NCI-H1048 (cell line): ENCODE measurements around the gene DPY19L1.
"Not testable (repeated sequence)": the region's sequence is repeated elsewhere in the genome, so short reads cannot be mapped to it uniquely, and the experiment has no call there.

Experiments
- DNase-seq: peaks from one replicate; lab custom pipeline; 2025; lab: John Stamatoyannopoulos, UW

The DPY19L1 gene

DNA sequence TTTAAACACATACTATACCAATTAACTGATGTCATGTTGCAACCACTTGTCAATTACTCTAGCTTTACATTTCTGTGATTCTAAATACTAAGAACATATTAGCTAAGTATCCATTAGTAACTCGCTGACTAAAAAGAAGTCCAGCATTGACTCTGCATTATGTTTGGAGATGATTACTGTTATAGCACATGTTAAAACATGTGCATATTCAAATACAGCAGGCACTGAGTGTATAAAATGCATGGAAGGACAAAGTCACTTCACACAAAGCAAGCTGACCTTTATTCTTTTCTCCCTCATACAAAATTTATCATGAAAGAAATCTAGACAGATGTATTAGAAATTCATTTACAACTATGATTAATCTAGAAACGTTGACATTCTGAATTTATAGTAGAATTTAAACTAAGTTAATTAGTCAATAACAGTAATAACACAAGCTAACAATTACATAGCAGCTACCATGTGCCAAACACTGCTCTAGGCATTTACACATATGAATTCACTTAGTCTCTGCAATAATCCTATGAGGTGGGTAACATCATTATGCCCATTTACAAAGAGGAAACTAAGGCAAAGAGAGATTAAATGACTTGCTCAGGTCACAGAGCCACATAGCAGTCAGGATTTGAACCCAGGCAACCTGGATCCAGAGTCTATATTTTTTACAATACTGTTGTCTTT lies 48.7 kb downstream of the DPY19L1 start:
- not testable (repeated sequence) for DNase-seq

DNA sequence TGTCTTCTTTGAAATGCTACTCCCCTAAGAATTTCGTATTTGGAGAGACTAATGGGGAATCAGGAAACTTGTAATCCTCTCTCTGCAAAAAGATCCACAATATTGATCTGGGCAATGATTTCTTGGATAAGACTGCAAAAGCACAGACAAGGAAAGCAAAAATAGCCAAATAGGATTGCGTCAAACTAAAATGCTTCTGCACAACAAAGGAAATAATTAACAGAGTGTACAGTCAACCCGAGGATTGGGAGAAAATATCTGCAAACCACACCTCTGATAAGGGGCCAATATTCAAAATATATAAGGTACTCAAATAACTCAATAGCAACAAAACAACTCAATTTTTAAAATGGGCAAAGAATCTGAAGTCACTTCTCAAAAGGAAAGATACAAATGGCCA lies 52.1 kb downstream of the DPY19L1 start:
- not testable (repeated sequence) for DNase-seq

DNA sequence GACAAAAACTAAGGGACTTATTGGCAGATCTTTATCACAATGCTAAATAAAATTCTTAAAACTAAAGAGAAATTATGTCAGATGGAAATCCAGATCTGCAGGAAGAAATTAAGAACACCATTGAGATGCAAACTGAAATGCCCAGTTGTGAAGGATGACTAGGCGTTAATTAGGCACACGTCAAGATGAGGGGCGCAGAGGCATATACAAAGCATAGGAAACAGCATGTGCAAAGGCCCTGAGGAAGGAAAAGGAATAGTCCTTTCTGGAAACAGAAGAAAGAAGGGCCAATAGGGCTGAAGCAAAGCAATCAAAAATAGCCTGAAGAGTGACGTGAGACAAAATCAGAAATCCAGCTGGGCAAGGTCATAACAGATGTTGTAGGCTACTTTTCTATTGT lies 53.1 kb downstream of the DPY19L1 start:
- not testable (repeated sequence) for DNase-seq

DNA sequence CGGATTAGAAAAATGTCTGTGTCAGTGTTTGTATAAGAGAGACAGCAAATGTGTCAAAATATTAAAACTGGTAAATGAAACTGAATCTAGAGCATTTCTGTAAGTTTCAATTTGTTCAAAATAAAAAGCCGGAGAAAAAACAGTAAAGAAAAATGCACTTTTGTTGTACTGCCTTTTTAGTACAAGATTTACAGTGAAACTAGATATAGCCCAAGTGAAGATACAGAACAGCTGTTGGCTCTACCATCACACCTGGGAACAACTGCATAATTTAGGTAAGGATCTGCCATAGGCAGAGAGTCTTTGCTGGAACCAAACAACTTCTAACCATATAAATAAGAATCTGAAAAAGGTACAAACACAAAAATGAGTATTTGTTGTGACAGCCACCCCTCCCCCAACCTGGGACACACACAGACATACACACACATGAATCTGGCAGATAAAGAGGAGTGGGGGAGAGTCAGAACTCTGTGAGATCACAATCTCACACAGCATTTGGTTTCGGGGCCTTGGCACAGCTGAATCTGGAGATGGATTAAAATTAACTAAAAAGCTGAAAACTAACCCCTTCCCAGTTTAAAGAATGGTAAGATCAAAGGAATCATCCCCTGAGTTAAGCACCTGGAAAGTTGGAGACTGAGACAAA lies 54.8 kb downstream of the DPY19L1 start:
- DNase-seq, result no peak

DNA sequence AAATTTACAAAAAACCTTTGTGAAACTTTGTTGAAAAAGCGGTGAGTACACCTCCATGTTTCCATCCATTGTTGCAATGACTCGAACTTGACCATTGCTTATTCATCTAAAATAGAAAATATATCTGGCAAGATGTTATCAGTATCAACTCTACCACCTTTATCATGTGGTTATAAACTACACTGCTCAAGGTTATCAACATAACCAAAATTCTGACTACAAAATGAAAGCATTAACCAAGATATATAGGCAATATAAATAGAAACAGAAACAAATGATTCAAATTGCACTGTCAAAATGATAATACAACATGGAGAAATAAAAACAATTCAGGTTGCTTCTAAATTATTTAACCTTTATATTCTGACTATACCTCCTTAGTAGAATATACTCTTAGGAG lies 58.2 kb downstream of the DPY19L1 start:
- not testable (repeated sequence) for DNase-seq

DNA sequence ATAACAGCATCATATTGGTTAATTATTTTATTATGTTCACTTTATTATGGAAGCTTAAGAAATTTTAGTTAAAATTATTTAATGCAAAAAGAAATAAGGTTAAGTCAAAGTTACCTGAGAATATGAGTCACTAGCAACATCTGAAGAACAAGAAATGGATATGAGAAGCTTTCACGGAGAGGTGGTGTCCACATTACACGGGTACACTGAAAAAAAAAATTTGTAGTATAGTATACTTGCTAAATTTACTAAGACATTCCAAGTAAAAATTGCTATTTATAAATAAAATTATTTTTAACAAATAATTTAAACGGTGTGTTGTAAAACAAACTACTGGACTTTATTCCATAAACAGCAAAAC lies 63.9 kb downstream of the DPY19L1 start:
- DNase-seq, result no peak

DNA sequence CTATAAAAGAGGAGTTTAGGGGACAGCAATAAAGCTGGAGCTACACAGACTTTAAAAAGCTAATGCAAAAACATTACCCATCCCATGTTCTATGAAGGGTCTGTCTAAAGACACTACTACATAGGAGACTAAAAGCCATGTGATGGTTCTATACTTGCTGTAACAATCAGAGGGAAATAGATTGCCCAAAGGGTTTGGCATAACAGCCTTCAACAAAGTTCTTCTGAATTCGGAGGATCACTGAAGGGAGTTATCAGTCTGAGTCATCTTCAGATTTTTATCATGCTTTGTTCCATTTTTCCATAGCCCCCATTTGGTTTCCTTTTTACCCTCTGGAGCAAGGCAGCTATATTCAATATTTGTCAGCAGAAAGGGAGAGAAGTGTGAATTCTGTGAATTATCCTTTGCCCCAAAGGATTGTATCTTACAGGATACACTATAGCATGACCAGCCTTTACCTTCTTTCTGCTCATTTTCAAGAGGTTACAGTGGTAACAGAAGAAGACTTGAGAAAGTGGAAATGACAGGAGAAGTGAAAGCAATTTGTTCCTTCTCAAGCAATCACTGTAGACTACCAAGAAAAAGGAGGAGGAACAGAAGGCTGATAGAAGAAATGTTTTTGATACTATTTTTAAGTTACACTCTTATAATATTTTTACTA lies 64.4 kb downstream of the DPY19L1 start:
- not testable (repeated sequence) for DNase-seq

DNA sequence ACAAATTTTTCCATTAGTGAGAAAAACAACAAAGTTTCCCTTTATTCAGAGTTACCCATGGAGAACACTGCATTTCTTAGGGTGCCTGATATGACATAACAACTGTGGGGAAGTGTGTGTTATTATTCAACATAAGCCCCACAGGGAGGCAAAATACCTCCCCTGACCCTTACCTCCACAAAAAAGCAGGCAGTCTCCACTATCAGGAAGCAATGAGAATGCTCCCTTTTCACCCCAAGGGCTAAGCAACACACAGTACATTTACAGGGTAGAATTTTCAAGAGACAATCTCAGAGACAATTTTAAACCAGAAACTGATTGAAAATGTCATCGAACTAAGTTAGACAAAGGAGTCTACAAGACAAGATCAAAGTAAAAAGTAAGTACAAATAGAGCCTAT lies 69.5 kb downstream of the DPY19L1 start:
- DNase-seq, result not testable (repeated sequence)

DNA sequence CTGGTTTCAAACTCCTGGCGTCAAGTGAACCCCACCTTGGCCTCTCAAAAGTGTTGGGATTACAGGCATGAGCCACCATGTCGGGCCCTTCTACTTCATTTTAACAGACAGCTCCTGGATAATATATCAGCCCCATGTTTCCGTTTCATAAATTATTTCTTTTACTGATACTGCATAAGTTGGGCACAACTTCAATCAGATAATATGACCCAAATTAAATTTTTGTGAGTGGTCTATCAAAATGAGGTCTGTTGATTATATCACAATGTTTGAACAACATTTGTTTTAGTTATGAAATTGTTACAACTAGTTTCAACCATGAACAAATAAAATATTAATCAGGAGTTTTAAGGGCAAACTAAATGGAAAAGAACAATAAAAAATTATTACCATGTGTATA lies 70.8 kb downstream of the DPY19L1 start:
- DNase-seq, result not testable (repeated sequence)

DNA sequence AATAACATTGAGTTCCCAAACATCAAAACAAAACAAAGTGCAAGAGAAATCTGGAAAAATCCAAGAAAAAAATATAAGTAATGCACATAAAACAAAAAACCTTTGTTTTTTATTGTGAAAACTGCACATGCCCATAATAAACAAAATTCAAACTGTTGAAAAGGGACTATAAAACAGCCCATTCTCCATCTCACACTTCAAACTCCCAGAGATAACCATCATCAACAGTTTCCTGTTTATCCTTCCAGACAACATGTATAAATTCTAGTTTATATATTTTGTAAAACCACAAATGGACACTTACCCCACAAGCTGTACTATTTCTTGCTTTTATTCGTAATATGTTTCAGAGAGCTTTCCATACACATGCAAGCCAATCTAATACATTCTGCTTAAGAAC lies 79.3 kb downstream of the DPY19L1 start:
- no peak for DNase-seq

DNA sequence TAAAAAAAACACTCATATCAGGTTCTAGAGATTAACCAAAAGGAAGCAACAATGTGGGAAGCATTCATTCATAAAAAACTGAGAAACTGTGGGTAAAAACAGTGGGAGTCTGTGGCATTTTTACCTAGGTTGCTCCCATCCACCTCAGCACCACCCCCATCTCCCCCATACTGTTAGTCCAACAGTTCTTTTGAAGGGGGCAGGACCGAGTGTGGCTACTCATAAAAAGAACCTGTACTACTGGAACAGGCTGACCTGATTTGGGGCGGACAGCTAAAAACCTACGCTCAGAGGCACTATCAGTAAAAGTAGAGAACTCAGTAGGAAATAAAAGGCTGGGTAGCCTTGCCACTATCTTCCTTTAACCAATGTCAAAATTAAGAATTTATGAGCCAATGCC lies 84.5 kb downstream of the DPY19L1 start:
- no peak for DNase-seq

DNA sequence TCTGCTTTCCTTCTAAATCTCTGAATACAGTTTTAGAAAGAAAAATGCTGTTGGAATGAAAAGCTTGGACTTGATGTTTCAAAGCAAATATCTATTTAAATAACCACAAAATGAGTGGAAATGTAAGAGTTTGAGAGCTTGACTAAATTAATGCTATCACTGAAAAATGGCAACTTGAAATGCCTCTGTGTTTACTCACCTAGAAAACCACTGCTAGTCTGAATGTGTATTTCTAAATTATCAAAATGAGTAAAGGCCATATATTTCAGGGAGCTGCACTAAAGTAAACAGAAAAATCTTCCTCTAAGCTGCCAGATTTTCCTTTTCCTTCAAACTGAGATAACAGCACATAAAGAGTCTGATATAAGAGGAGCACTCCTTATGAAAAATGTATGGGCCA lies 87.9 kb downstream of the DPY19L1 start:
- DNase-seq, result no peak

DNA sequence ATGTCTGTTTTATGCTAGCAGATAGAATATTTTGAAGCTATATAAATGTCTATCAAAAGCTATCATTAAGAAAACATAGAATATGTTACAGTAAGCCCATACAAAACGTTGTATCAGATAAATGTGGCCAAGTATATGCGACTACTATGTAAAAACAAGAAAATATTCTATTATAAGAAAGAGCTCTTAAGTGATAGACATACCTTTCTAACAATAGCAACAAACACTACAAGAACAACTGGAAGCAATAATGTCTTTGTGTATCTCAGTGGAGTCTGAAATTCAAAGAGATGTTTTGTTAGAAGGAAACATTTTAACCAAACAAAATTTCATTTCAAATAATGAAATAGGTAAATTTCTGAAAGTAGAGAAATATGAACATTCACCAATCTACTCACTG lies 89.9 kb downstream of the DPY19L1 start:
- DNase-seq, result not testable (repeated sequence)

DNA sequence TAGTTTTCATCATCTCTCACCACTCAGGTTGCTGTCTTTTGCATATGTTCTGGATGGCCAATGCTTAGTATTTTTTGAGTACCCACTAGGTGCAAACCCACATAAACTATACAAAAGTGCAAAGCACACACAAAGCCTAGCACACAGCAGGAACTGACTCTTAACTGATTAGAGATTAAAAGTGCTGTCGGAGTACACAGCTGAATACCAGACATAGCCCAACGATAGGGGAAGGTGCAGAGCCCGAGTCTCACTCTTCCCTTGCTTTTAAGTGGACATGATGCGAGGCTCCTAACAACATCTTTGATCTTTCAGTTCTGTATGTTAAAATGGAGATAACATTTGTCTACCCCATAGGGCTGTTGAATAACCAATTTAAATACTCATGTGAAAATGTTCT lies 90.8 kb downstream of the DPY19L1 start:
- no peak for DNase-seq

DNA sequence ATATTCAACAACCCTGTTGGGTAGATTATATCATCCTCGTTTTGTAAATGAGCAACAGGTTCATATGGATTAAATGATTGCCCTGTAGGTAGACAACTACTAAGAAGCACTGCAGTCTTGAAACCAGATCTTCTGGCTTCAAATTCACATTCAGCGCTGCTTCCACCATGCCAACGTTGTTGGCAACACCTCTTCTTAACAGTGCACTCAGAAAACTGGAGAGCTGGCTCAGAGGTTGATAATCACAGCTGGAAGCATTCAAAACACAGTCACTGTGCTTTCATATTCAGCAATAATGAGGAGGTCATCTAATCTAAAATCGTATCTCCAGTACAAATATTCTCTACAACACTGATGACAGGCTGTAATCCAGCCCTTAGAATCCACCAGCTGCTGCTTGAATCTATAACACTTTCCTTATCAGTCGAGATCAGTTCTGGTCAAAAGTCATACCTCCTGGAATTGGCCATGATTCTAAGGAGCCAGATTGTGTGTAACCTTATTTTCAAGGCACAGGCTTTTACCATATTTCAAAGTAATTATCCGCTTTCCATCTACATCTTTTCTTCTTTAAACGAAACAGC lies 91.3 kb downstream of the DPY19L1 start:
- DNase-seq, result not testable (repeated sequence)

DNA sequence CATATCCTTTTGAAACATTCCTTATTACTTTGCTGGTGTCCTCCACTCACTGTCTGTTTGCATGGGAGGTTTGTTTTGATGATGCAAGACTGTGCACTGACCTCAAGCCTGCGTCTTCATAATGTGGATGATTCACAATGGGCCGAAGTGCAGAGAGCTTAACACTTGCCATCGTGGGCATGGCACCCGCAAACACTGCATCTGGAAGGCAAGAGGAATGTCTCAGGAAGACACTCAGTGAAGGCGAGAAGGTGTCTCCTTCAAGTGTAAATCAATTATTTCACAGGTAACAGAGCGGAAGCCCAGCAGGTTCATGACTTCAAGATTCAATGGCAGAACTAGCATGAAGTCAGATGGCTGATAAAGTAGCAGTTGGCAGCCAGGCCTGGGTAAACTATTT lies 98.1 kb downstream of the DPY19L1 start:
- no peak for DNase-seq

DNA sequence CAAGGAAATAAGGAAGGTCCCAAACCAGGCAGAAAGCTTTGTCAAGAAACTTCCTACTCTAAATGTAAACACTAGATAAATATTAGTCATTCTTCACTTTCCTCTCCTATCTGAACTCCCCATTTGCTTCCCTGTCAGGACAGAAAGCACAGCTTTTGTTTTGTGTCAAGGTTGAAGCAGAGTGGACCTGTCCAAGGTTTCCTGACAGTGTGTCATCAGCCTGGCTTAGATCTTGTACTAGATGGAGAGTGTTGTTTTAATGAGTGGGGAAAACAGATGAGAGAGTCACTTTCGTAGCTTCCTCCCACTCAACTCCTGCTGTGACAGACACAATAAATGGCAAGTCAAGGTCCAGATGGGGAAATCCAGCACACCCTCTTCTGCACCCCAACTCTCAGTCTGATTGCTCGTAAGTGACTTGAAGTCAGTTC lies 101.5 kb downstream of the DPY19L1 start:
- DNase-seq, result not testable (repeated sequence)

DNA sequence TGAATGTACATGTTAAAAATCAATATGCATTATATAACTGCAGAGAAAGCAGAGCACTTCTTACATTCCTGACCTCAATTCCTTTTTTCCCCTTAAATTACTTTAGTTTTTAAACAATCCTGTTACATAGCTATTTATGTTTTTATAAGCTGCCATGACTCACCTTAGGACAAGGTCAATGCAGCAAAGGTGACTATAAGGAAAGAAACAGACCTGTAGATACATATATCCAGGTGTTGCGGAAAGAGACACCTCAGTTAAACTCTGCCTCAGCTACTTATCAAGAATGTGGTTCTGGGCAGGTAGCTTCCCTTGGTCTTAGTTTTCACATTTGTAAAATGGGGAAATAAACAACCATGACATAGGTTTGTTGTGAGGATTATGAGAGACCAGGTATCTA lies 105.5 kb downstream of the DPY19L1 start:
- no peak for DNase-seq

DNA sequence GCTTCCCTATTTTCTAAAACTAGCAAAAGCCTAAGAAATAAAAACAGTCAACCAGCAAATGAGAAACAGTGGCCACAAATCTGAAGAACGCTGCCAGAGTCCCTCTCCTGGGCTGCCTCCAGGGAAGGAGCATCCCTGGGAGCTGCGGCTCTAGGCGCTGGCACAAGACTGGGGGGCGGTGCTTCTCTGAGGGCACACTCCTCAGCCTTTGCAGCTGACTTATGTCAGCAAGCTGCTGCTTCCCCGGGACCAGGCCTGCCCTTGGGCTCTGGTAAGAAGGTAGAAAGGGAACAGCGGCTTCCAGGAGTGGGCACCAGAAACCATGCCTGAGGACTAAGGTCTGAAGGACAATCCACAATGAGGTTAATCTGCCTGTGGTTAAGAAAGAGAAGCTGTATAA lies 107.5 kb downstream of the DPY19L1 start:
- DNase-seq, result not testable (repeated sequence)

DNA sequence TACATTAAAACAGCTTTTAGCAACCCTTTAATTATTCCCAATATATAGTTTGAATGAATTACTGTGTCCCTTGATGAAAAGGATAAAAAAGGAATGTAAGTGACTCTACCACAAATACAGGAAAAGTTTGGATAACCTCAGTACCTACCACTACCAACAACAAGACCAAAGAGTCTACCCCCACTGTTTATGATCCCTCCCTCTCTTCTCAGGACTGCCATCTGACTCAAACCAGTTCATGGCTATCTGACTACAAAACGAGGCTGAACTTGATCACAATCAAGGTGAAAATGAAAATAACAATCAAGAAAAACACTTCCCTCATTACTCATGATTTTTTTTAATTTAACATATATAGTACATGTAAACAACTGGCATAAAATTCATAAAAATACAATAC lies 108.7 kb downstream of the DPY19L1 start:
- no peak for DNase-seq

DNA sequence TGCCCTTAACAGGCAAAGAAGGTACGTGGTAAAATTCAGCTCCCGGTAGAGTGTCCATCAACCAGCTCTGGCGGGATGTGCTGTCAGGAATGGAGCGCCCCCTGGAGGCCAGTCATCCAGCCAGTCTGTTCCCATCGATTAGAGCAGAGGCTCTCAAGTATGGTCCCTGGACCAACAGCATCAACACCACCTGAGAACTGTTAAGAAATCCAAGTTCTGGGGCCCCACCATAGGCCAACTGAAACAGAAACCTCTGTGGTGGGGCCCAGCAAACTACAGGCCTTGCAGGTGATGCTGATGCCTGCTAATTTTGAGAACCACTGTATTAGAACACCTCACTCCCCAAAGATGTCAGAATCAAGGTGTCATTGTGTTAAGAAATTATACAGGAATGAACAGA lies 109.2 kb downstream of the DPY19L1 start:
- DNase-seq, result no peak

DNA sequence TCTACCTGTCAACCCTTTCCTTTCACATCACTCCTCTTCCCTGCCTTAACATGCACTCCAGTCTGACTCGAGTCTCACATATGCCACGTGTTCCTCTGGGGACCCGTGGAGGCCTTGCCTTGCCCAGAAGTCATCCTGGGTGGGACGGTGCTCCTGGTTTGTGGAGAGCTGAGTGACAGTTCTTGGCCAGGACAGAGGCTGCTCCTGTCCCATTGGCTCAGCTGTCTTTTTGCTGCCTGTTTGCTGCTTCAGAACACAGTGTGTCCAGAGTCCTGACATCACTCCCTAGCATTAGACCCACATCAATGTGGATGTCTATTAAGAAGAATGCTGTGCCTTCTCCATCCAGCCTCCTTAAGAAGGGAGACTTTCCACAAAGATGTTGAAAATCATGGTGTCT lies 116.8 kb downstream of the DPY19L1 start:
- not testable (repeated sequence) for DNase-seq

DNA sequence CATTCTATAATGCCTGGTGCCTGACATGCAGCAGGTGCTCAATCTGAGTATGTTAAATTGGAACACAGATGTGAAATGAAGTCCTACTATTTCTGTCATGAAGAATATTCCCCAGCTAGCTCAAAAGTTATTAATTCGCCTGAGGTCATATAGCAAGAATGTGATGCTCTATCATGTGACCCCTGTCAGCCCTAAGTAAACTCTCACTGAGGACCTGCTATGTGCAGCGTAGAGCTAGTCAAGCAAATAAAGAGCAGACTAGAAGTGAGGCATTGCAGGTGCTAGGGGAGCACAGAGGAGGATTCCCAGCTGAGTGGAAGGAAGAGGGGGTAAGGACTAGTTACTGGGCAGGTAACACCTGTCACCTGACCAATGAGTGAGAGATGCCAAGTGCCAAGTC lies 118.2 kb downstream of the DPY19L1 start:
- not testable (repeated sequence) for DNase-seq
